A673 (cell line): ENCODE results near the gene ALDH1A3.

Source experiments
- CTCF ChIP-seq: fragments of 300-800, 200-600 bp; sonication (generic); conservative IDR thresholded peaks from 2 replicates; pipeline ENCODE4 v1.5.1; 2017; ENCODE audit warnings: low read depth, mild to moderate bottlenecking, antibody characterized with exemption, low read length, moderate library complexity, mixed read lengths
- EZH2 ChIP-seq: fragments of 200-600 bp; sonication (generic); IDR thresholded peaks from 2 replicates; pipeline ENCODE4 v1.6.1; 2017; ENCODE audit warnings: borderline replicate concordance, low read depth, mild to moderate bottlenecking, mixed read lengths, antibody characterized with exemption, low read length; ENCODE audit not compliant: poor library complexity, severe bottlenecking

DNA sequence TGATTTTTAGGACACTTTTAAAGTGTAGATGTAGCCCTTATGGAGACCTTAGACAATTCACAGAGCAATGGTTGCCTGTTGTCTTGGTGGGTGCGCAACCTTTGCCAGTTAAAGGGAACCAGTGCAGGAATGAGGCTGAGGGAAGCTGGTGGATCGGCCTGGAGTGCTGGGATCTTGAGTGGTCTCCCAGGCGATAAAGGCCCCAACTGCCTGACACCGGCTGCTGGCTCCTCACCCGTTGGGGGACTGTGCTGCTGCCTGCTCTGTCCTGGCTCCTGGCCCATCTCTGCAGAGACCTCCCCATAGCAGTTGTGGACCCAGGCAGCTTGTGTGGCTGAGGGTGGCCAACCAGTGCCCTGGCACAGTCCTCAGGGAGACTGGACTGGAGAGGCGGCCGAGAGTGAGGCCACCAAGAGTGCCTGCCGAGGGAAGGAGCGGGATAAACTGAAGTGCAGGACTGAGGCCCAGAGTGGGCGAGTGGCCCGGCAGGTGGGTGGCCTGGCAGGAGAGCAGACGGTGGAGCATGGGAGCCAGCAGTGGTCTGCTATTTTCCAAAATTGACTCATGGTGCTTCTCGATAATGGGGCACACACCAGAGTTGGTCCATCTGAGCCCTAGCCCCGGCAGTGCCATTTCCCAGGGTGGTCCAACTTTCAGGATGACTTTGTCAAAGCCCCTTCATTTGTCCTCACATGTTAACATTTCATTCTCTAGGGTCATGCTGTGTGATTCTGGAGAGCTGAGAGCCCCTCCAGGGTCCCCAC, 2.1 kb downstream of the ALDH1A3 start:
- TF ChIP-seq CTCF (no peak), EZH2 (no peak)
